Measurements from ENCODE around the gene RAB11FIP5. TPM values are rescaled to one million over a fixed set of nuclear protein-coding genes. Genes with fewer than 3 reads are reported as not detected.

RAB11FIP5 gene
- total and polyA plus RNA-seq, 2 experiments from 2014 or later, result 4.4 to 16.6 TPM

GRCh38 chr2:73142937-73143336, 30.2 kb upstream of the RAB11FIP5 start:
- Mint-ChIP-seq H3K4me1 (peaks cover 5% of the 10 kb centered on the region), H3K9me3 (peaks cover 2% of the 10 kb centered on the region; the same call in 1 of the 3 replicates), H3K36me3 (ENCODE audit: low read depth) (no peaks in the 10 kb centered on the region), H3K27ac (no peak overlapping the region), H3K4me3 (no peak overlapping the region), H3K27me3 (ENCODE audit: insufficient read depth, low read depth, poor library complexity) (peaks cover 1% of the 10 kb centered on the region)
- TF ChIP-seq CTCF (conservative IDR thresholded peaks at IDR 0.05; ENCODE audit: low read depth in 2 of 2) (no peak), JUNB (IDR thresholded peaks at IDR 0.05; ENCODE audit: unreplicated experiment) (no peak), ZNF462 (CRISPR knock-in tag; IDR thresholded peaks at IDR 0.05) (no peak), STAT1 (IDR thresholded peaks at IDR 0.05; ENCODE audit: unreplicated experiment) (no peak), EZH2phosphoT487 (IDR thresholded peaks at IDR 0.05; ENCODE audit: unreplicated experiment) (no peak), ZNF114 (CRISPR knock-in tag; IDR thresholded peaks at IDR 0.05) (no peak), POLR2AphosphoS5 (IDR thresholded peaks at IDR 0.05; ENCODE audit: low read depth) (no peak), ZNF331 (CRISPR knock-in tag; IDR thresholded peaks at IDR 0.05; ENCODE audit: low read depth) (no peak), ETS1 (IDR thresholded peaks at IDR 0.05) (no peak), CREB1 (CRISPR knock-in tag; IDR thresholded peaks at IDR 0.05; ENCODE audit: low read depth) (no peak), EZH2 (IDR thresholded peaks at IDR 0.05; ENCODE audit: low read depth, unreplicated experiment) (no peak), NANOG (IDR thresholded peaks at IDR 0.05; ENCODE audit: borderline replicate concordance) (no peak)
- TF ChIP-seq, protein P1, sequence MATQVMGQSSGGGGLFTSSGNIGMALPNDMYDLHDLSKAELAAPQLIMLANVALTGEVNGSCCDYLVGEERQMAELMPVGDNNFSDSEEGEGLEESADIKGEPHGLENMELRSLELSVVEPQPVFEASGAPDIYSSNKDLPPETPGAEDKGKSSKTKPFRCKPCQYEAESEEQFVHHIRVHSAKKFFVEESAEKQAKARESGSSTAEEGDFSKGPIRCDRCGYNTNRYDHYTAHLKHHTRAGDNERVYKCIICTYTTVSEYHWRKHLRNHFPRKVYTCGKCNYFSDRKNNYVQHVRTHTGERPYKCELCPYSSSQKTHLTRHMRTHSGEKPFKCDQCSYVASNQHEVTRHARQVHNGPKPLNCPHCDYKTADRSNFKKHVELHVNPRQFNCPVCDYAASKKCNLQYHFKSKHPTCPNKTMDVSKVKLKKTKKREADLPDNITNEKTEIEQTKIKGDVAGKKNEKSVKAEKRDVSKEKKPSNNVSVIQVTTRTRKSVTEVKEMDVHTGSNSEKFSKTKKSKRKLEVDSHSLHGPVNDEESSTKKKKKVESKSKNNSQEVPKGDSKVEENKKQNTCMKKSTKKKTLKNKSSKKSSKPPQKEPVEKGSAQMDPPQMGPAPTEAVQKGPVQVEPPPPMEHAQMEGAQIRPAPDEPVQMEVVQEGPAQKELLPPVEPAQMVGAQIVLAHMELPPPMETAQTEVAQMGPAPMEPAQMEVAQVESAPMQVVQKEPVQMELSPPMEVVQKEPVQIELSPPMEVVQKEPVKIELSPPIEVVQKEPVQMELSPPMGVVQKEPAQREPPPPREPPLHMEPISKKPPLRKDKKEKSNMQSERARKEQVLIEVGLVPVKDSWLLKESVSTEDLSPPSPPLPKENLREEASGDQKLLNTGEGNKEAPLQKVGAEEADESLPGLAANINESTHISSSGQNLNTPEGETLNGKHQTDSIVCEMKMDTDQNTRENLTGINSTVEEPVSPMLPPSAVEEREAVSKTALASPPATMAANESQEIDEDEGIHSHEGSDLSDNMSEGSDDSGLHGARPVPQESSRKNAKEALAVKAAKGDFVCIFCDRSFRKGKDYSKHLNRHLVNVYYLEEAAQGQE (IDR thresholded peaks at IDR 0.05; ENCODE audit: unreplicated experiment), result no peak
- H4K20me1 ChIP-seq (replicated peaks; ENCODE audit: insufficient read depth), result no peaks in the 10 kb centered on the region
- H3K27me3 ChIP-seq (ENCODE audit: insufficient read depth), result no peaks in the 10 kb centered on the region
- no peak overlapping the region for H3K27ac ChIP-seq (ENCODE audit: low read depth)
- H3K4me2 ChIP-seq, result no peak overlapping the region
- no peaks in the 10 kb centered on the region for H3K79me2 ChIP-seq (replicated peaks; ENCODE audit: insufficient read depth)
- H3K9me2 ChIP-seq (ENCODE audit: insufficient read depth), result no peaks in the 10 kb centered on the region
- no peak overlapping the region for H2AFZ ChIP-seq
- H3K4me3 ChIP-seq, result no peak overlapping the region
- no peaks in the 10 kb centered on the region for H3K36me3 ChIP-seq (ENCODE audit: insufficient read depth)
- ATAC-seq, result no peak
- H3K4me1 ChIP-seq (ENCODE audit: insufficient read depth), result 0 out of 2 replicates have a peak, but pooled peaks cover 4% of the 10 kb centered on the region
- no peak for DNase-seq (ENCODE audit: low spot score)
- no peaks in the 10 kb centered on the region for H3F3A ChIP-seq (replicated peaks; ENCODE audit: low read depth)
